K562 (cell line): ENCODE results near the gene TRPV5. TPM values are rescaled to one million over a fixed set of nuclear protein-coding genes. Genes with fewer than 3 reads are reported as not detected.
A peak's percentile ranks its signal among the peaks of the same experiment; 100 is the strongest.

Experiments
- BRD4 ChIP-seq: fragments of 200-600 bp; sonication (generic); IDR thresholded peaks from 2 replicates; pipeline ENCODE4 v1.6.1; 2017; ENCODE audit warnings: inconsistent platforms
- GABPB1 ChIP-seq: sonication (generic); formaldehyde crosslinking; IDR thresholded peaks from 2 replicates; pipeline ENCODE4 v1.8.0; 2022; ENCODE audit warnings: mild to moderate bottlenecking, missing genetic modification reagents
- JUND ChIP-seq, 2 experiments: IDR thresholded peaks; 2 replicates in 1 of 2; 3 replicates in 1 of 2; pipeline ENCODE4 v1.6.1; 2011; ENCODE audit warnings: borderline replicate concordance in 2 of 2, low read depth in 2 of 2, low read length in 2 of 2, improper control_type of control experiment in 1 of 2, missing biosample characterization in 1 of 2, missing genetic modification characterization in 1 of 2, missing genetic modification reagents in 1 of 2
- NFE2 ChIP-seq: IDR thresholded peaks from 2 replicates; pipeline ENCODE4 v1.6.1; 2014; ENCODE audit warnings: antibody characterized with exemption, low read depth
- POLR2A ChIP-seq: fragments of 450-650 bp; conservative IDR thresholded peaks from 2 replicates; pipeline ENCODE4 v1.6.1; 2016
- POLR3A ChIP-seq: IDR thresholded peaks from 2 replicates; pipeline ENCODE4 v1.6.1; 2011; ENCODE audit warnings: borderline replicate concordance, mild to moderate bottlenecking, moderate library complexity; ENCODE audit not compliant: insufficient read length, insufficient read depth; ENCODE audit errors: extremely low read depth
- RAD21 ChIP-seq, 2 experiments: fragments of 250-450 bp in 1 of 2; fragments of 450-650 bp in 1 of 2; sonication (Bioruptor Pico) in 1 of 2; formaldehyde crosslinking in 1 of 2; IDR thresholded peaks in 1 of 2; conservative IDR thresholded peaks in 1 of 2; 2 replicates each; pipeline versions ENCODE4 v1.4.0 to v1.8.0; 2020 to 2022; ENCODE audit warnings: mild to moderate bottlenecking in 2 of 2, moderate library complexity in 1 of 2
- RFX1 ChIP-seq: fragments of 450-650 bp; IDR thresholded peaks from 2 replicates; pipeline ENCODE4 v1.6.1; 2016; ENCODE audit warnings: mild to moderate bottlenecking, moderate library complexity
- SNRNP70 ChIP-seq: fragments of 200-400 bp; formaldehyde crosslinking; optimal IDR thresholded peaks from 2 replicates; pipeline ENCODE3; 2017; ENCODE audit warnings: low read depth, low read length
- YY1 ChIP-seq, 3 experiments: IDR thresholded peaks; 2 replicates each; pipeline ENCODE4 v1.6.1; 2011; ENCODE audit warnings: low read length in 2 of 3, mild to moderate bottlenecking in 2 of 3, moderate library complexity in 2 of 3, borderline replicate concordance in 1 of 3, control low read depth in 1 of 3, low read depth in 1 of 3; ENCODE audit not compliant: insufficient read depth in 3 of 3, insufficient replicate concordance in 2 of 3, control insufficient read depth in 1 of 3, insufficient read length in 1 of 3; ENCODE audit errors: extremely low read depth in 1 of 3
- ZFP1 ChIP-seq: fragments of 450-650 bp; formaldehyde crosslinking; IDR thresholded peaks from 2 replicates; pipeline ENCODE4 v1.4.0; 2020; ENCODE audit warnings: mild to moderate bottlenecking, mixed read lengths
- ZNF263 ChIP-seq: sonication (generic); formaldehyde crosslinking; IDR thresholded peaks from 2 replicates; pipeline ENCODE4 v1.8.0; 2022; ENCODE audit warnings: mild to moderate bottlenecking, missing genetic modification reagents, borderline replicate concordance
- ZNF354B ChIP-seq: fragments of 250-450 bp; sonication (Bioruptor Pico); IDR thresholded peaks from 2 replicates; pipeline ENCODE4 v1.4.0; 2020
- polyA plus RNA-seq, 8 experiments: library from polyadenylated mRNA; depleted of rRNA in 4 of 8; stranded (reverse) in 5 of 8; unstranded in 3 of 8; fragments of >200 nt; fragmentation: Nextera tagmentation in 2 of 8; fragmentation: Illumina TruSeq in 1 of 8; extraction: Ambion mirVana in 2 of 8; extraction: Trizol in 1 of 8; gene quantifications; 2 replicates each; pipeline versions ENCODE4 v1.2.1 to v1.2.3, GENCODE V29; 2011 to 2014; ENCODE audit warnings: inconsistent platforms in 1 of 8, missing spikeins in 1 of 8
- total RNA-seq, 7 experiments: library from RNA; depleted of rRNA in 6 of 7; stranded (reverse); fragments of >200 nt in 6 of 7; fragmentation: Illumina TruSeq in 2 of 7; extraction: Trizol in 2 of 7; gene quantifications; 2 replicates each; pipeline versions ENCODE4 v1.2.1 to v1.2.3, GENCODE V29; 2011 to 2021; ENCODE audit warnings: low replicate concordance in 1 of 7
- TF ChIP-seq, protein P1 (sequence below): fragments of 250-450 bp; sonication (Bioruptor Pico); IDR thresholded peaks from 2 replicates; pipeline ENCODE4 v1.8.0; 2021; ENCODE audit warnings: mild to moderate bottlenecking, moderate library complexity
- TF ChIP-seq, protein P2 (sequence below): fragments of 450-650 bp; IDR thresholded peaks from 2 replicates; pipeline ENCODE4 v1.6.1; 2016; ENCODE audit warnings: low read depth, mild to moderate bottlenecking, moderate library complexity
- TF ChIP-seq, protein P3 (sequence below): sonication (generic); formaldehyde crosslinking; IDR thresholded peaks from 2 replicates; pipeline ENCODE4 v1.8.0; 2022; ENCODE audit warnings: mild to moderate bottlenecking, missing genetic modification reagents
- TF ChIP-seq, protein P4 (sequence below): fragments of 250-450 bp; sonication (Bioruptor Pico); IDR thresholded peaks from 2 replicates; pipeline ENCODE4 v1.5.0; 2020; ENCODE audit warnings: mild to moderate bottlenecking, borderline replicate concordance
- TF ChIP-seq, protein P5 (sequence below), 2 experiments: fragments of 250-450 bp in 1 of 2; fragments of 450-650 bp in 1 of 2; sonication (Bioruptor Pico) in 1 of 2; IDR thresholded peaks; 2 replicates each; pipeline versions ENCODE4 v1.6.1 to v1.8.0; 2016 to 2021; ENCODE audit warnings: mild to moderate bottlenecking in 2 of 2, moderate library complexity in 2 of 2, missing compliant biosample characterization in 1 of 2, missing genetic modification characterization in 1 of 2
- TF ChIP-seq, protein P6 (sequence below): fragments of 200-800 bp; sonication (Bioruptor generic); IDR thresholded peaks from 2 replicates; pipeline ENCODE4 v1.6.1; 2017; ENCODE audit warnings: missing genetic modification characterization, missing compliant biosample characterization

The TRPV5 gene
- total and polyA plus RNA-seq, 9 of the 15 experiments (the other 6 are each of a cell fraction or from before 2014, with no cell fraction given): not detected

- TF ChIP-seq, protein P1, sequence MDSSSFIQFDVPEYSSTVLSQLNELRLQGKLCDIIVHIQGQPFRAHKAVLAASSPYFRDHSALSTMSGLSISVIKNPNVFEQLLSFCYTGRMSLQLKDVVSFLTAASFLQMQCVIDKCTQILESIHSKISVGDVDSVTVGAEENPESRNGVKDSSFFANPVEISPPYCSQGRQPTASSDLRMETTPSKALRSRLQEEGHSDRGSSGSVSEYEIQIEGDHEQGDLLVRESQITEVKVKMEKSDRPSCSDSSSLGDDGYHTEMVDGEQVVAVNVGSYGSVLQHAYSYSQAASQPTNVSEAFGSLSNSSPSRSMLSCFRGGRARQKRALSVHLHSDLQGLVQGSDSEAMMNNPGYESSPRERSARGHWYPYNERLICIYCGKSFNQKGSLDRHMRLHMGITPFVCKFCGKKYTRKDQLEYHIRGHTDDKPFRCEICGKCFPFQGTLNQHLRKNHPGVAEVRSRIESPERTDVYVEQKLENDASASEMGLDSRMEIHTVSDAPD: no peak
- TF ChIP-seq RFX1: peak; percentile 83
- peak in 1 of 3 experiments; percentile 19 for TF ChIP-seq YY1 (IDR thresholded peaks at IDR 0.05; ENCODE audit: borderline replicate concordance in 1 of 3, control insufficient read depth in 1 of 3, extremely low read depth in 1 of 3, insufficient read depth in 3 of 3, insufficient read length in 1 of 3, insufficient replicate concordance in 2 of 3, low read depth in 1 of 3, low read length in 2 of 3)
- TF ChIP-seq POLR3A: no peak
- TF ChIP-seq, protein P2, sequence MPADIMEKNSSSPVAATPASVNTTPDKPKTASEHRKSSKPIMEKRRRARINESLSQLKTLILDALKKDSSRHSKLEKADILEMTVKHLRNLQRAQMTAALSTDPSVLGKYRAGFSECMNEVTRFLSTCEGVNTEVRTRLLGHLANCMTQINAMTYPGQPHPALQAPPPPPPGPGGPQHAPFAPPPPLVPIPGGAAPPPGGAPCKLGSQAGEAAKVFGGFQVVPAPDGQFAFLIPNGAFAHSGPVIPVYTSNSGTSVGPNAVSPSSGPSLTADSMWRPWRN: no peak
- TF ChIP-seq, protein P3, sequence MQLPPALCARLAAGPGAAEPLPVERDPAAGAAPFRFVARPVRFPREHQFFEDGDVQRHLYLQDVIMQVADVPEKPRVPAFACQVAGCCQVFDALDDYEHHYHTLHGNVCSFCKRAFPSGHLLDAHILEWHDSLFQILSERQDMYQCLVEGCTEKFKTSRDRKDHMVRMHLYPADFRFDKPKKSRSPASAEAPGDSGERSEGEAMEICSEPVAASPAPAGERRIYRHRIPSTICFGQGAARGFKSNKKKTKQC (CRISPR knock-in tag): 0 out of 2 replicates have a peak, but pooled peaks have one; percentile 46
- TF ChIP-seq, protein P4, sequence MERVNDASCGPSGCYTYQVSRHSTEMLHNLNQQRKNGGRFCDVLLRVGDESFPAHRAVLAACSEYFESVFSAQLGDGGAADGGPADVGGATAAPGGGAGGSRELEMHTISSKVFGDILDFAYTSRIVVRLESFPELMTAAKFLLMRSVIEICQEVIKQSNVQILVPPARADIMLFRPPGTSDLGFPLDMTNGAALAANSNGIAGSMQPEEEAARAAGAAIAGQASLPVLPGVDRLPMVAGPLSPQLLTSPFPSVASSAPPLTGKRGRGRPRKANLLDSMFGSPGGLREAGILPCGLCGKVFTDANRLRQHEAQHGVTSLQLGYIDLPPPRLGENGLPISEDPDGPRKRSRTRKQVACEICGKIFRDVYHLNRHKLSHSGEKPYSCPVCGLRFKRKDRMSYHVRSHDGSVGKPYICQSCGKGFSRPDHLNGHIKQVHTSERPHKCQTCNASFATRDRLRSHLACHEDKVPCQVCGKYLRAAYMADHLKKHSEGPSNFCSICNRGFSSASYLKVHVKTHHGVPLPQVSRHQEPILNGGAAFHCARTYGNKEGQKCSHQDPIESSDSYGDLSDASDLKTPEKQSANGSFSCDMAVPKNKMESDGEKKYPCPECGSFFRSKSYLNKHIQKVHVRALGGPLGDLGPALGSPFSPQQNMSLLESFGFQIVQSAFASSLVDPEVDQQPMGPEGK: no peak
- TF ChIP-seq, protein P5, sequence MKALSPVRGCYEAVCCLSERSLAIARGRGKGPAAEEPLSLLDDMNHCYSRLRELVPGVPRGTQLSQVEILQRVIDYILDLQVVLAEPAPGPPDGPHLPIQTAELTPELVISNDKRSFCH (CRISPR knock-in tag; IDR thresholded peaks at IDR 0.05): no peak
- TF ChIP-seq, protein P5 (tag; IDR thresholded peaks at IDR 0.05): peak; percentile 43; the same call in 1 of the 2 replicates
- no peak for TF ChIP-seq POLR2A
- peak; percentile 55; the same call in 1 of the 2 replicates for TF ChIP-seq JUND (IDR thresholded peaks at IDR 0.05; ENCODE audit: borderline replicate concordance, low read depth, low read length)
- no peak; the same call in 2 of the 3 replicates for TF ChIP-seq JUND (tag; IDR thresholded peaks at IDR 0.05; ENCODE audit: borderline replicate concordance, low read depth, low read length)
- no peak for TF ChIP-seq ZNF354B (CRISPR knock-in tag)
- TF ChIP-seq NFE2: peak; percentile 23; the same call in 1 of the 2 replicates
- no peak for TF ChIP-seq SNRNP70
- no peak for TF ChIP-seq BRD4
- peak; percentile 53 to 79 for TF ChIP-seq RAD21 (CRISPR knock-in tag; conservative IDR thresholded peaks at IDR 0.05 in 1 of 2, IDR thresholded peaks at IDR 0.05 in 1 of 2)
- TF ChIP-seq GABPB1 (CRISPR knock-in tag): 0 out of 2 replicates have a peak, but pooled peaks have one; percentile 20
- TF ChIP-seq ZFP1 (CRISPR knock-in tag): no peak
- TF ChIP-seq, protein P6, sequence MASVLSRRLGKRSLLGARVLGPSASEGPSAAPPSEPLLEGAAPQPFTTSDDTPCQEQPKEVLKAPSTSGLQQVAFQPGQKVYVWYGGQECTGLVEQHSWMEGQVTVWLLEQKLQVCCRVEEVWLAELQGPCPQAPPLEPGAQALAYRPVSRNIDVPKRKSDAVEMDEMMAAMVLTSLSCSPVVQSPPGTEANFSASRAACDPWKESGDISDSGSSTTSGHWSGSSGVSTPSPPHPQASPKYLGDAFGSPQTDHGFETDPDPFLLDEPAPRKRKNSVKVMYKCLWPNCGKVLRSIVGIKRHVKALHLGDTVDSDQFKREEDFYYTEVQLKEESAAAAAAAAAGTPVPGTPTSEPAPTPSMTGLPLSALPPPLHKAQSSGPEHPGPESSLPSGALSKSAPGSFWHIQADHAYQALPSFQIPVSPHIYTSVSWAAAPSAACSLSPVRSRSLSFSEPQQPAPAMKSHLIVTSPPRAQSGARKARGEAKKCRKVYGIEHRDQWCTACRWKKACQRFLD (CRISPR knock-in tag): no peak
- 0 out of 2 replicates have a peak, but pooled peaks have one; percentile 30 for TF ChIP-seq ZNF263
These were observed 60.2 kb downstream of the TRPV5 start (continued) for GRCh38 chr7:142873281-142873784.
